ENCODE data around the gene FBXO9.
"Not testable (repeated sequence)": the region's sequence is repeated elsewhere in the genome, so short reads cannot be mapped to it uniquely, and the experiment has no call there.

Gene FBXO9

DNA sequence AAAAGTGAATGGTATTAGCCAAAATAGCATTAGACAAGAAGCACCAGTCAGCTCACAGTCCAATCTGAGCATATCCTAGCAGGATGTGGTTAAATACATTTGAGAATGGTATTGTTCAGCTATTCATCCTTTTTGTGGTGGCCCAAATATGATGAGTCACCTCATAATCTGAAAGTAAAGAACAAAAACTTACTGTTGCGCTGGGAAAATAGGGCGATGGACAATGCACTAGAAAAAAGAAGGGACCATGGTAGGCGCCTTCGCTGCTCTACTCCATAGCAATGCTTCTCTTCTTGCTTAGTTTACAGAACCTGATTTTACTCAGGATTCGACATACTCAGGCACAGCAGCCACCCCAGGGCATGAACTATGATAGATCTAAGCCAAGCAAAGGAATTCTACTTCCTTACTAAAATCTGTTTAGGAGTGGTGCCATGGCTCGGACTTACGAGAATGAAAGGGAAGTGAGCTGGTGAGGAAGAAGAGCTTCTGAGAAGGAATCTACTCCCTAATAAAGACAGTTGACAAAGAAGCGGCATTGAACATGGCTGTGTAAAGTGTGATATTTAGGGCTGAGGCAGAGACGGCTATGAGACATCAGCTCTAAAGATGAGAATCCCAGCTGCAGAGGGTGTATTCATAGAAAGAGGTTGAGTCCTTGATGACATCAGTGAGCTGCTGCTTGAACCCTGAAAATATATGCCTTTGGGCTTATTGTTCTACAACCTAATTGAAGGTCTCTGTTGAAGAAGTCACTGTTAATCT lies 16.6 kb upstream of the FBXO9 start:
- DNase-seq (ENCODE audit: low spot score), result no peak

DNA sequence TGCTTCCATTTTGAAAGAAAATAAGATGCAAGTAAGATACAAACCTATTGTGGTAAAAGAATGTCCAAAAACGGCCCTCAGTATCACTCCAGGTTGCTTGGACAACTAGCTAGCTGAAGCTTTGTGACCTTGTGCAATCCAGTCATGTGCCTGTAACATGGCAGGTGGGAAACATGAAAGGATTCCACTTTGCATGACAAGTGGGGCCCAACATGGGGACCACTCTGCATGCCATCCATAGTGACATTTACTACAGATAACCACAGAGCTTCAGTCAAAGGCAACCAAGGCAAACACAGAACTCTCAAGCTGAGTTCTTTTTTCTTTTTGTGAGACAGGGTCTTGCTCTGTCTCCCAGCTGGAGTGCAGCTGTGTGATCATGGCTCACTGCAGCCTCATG lies 15.8 kb upstream of the FBXO9 start:
- no peak for DNase-seq (ENCODE audit: low spot score)

DNA sequence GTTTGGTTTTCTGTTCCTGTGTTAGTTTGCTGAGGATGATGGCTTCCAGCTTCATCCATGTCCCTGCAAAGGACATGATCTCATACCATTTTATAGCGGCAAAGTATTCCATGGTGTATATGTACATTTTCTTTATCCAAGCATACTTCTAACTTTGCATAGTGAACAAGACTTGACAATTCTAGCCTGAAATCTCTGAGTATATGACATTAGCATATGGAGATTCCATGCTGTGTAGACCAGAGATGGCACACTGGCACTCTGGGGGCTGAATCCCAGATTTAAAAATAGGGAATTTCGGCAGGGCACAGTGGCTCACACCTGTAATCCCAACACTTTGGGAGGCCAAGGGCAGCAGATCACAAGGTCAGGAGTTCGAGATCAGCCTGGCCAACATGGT lies 13.1 kb upstream of the FBXO9 start:
- not testable (repeated sequence) for DNase-seq (ENCODE audit: low spot score)

DNA sequence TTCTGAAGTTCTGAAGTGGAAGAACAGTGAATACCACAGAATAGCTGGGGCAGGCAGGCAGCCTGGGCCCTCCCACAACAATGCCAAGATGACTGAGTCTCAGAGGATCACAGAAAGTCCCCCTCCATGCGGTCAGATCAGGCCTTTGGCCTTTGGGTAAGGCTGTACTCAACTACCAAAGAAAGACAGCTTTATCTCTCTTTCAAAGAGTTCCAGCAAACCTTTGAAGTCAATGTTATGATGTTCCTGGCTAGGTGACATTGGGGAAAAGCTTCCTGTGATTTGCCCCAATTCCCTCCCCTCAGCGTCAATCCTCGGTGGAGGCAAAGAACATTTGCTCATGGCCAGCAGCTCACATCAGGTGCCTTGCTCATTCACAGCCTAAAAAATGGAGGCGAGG lies 10.7 kb upstream of the FBXO9 start:
- DNase-seq (ENCODE audit: low spot score), result no peak

DNA sequence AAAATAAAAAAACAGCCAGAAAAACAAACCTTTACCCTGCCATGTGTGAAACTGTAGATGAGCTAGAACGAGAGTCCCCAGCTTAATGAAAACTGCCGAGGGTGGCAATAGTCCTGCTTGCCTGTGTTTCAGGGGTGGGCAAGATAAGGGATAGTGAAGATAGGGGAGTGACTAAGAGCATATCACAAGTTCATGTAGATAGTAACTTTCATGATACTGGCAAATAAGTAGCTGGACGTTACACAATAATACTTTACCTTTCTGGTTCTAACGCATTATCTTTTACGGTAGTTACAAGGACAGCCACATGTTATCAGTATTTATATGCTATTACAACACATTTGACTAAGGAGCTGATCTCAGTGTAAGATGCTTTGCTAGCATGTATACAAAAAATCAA lies 9.3 kb upstream of the FBXO9 start:
- no peak for DNase-seq (ENCODE audit: low spot score)

DNA sequence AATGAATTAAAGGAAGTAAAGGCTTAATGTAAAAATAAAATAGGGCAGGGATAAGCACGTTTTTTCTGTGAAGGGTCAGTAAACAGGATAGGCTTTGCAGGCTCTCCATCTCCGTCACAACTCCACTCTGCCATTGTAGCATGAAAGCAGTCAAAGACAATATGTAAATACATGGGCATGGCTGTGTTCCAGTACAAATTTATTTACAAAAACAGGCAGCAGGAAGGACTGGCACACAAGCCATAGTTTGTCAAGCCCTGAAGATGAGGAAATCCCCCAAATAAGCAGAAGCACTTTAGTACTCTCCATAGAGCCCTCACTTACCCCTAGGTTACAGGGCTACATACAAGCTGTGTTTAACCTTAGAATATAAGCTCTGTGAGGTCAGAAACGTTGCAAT lies 8.9 kb upstream of the FBXO9 start:
- DNase-seq (ENCODE audit: low spot score), result no peak

DNA sequence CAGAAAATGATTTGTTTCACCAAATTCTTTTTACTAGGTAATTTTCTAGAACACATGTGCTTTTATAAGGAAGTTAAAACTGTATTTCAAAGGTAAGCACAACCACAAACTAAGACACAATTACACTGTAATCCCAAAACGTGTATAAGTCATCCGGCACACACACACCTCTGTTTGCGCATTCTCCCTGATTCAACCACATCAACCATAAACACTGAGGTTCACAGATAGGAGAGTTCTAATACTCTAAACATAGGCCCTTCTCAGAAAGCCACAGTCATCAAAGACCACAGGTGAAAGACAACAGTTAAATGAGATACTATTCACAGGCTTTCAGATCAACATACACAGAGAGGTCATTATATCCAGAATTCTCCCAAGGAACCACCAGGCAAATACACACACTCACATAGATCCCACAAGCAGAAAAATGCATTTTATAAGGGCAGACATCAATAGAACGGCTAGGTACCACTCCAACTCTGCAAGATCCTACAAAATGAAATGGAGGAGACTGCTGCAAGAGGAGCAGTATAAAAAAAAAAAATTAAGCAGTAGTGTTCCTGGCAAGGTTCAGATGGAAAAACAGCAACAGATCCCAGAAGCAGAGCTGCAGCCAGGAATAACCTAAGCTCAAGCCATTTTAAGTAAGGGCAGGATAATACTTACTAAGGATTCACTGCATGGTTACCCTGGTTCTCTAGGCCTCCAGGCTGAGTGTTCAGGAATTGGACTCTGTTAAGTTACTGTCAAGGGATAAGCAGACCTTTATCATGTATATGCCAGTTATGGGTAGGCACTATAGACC lies 6.6 kb upstream of the FBXO9 start:
- DNase-seq (ENCODE audit: low spot score), result no peak

DNA sequence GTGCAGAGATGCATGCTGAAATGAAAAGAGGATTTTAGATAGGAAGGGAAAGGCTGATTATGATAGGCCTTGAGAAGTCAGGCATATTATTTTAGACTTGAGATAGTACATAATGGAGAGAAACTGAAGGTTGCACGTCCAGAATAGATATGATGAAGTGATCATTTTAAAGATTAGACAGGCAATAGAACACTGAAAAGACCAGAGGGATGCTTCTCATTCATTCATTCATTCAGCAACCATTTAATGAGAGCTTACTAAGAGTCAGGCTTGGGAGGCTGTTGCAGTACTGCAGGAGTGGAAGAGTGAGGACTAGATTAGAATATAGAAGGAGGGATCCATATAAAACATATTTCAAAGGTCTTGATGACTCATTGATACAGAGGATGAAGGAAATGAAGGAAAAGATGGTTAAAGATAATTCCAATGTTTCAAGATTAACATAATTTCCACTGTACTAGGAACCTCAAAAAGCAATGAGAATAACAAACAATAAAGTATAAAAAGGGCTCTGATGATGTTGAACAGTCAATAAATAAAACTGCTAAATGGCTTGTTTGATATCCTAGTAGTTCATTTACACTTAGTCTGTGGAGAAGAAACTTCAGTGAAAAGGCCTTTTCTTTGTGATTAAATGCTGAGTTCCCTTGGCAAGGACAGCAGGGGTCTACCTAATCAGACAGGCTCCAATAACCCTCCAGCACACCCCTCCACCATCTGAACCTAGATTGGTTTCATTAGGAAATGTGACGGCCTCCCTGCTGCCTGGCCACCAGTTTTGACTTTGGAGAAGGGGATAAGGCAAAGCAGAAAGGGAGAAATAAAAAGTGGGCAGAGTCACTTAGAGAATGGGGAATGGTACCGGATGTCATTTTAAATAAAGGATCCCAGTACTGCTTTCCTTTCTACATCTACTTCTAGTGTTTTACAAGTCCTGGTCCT lies 5.3 kb upstream of the FBXO9 start:
- DNase-seq (ENCODE audit: low spot score), result no peak

DNA sequence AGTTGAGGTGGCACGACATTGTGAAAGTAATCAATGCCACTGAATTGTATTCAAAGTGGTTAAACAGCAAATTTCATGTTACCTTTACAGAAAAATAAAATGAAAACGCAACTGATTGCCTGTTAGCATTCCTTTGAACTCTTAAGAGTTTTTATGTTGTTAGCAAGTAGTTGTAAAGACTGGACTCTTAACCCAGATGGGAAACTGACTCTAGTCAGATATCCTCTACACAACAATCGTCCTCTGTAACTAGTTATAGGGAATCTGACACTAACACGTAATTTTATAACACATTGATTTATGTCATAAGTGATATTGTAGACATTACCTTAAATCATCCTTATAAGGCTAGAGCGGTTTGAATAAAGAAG lies 3.0 kb upstream of the FBXO9 start:
- no peak for DNase-seq (ENCODE audit: low spot score)

DNA sequence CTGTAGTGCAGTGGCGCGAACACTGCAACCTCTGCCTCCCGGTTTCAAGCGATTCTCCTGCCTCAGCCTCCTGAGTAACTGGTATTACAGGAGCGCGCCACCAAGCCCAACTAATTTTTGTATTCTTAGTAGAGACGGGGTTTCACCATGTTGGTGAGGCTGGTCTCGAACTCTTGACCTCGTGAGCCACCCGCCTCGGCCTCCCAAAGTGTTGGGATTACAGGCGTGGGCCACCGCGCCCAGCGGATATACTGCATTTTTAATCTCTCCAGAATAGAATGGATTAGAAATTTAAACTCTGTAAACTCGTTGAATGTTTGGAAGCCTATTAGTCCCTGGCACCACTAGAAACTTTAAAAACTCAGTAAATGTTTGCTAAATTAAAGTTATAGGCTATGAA lies 949 bp upstream of the FBXO9 start:
- not testable (repeated sequence) for DNase-seq (ENCODE audit: low spot score)

DNA sequence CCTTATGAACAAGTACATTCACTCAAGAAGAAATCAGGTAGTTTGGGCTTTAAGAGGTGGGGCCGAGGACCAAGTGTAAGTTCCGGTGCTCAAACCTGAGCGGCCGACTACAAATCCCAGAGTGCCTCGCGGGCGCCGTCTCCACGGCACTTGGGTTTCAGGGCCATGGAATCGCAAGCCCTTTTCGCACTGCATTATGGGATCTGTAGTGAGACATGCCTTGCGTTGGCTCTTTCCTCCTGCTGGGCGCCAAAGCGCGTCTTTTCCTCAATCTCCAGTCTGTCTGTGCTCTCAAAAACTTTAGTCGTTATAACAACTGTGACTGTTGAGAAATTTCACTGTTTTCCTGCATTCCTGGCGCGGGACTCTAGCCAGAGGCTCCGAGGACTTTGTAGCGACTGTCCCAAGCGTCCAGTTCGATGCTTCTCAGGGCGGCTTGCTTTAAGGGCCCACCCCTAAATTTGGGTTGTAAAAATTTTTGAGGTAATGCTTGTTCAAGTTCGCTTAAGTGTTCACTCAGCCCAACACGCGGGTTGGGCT lies 408 bp upstream of the FBXO9 start:
- DNase-seq (ENCODE audit: low spot score), result peak; percentile 99

DNA sequence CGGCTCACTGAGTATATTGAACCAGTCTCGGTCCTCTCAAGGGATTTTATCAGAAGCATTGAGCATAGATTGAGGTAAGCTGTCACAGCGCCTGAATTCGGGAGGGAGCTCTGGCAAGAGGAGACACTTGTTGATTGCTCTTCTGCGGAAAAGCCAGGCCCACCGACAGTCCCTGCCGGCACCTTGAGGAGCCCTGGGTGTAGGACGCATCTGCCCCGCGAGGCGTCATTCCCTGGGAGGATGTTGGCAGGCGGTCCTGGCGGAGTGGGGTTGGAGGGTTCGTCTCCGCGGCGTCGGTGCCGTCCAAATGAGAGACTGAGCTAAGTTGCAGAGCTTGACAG lies 843 bp downstream of the FBXO9 start:
- DNase-seq (ENCODE audit: low spot score), result no peak

DNA sequence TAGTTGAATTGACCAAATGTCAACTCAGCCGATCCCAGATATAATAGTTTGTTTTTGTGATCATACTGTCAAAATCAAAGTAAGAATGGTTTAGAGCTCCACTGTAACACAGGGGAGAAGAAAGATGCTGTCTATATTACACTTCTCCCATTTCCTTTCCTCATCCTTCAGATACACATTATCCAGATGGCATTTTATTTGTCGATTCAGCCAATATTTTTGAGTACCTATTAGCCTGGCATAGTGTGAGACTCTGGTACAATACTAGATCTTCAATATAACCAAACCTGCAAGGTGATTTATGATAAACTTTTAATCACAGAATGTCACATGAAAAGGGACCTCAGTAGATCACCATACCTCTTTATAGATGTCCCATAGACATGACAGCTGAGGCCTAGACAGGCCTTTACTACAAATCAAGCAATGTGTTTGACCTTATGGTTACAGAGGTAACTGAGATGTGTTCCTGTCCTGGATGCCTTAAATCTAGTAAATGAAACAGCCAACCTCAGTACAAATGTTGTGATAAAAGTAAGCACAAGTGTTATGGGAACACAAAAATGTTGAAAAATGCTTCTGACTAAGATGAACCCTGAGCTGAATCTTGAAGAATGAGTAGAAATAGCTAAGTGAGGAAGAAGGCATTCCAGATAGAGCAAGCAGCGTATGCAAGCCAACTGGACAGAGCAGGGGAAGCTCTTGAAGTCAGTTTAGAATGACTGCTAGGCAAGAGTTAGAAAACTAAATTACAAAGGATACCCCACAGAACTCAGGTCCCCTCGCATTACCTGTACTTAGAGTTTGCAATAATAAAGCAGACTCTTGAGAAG lies 1.9 kb downstream of the FBXO9 start:
- DNase-seq (ENCODE audit: low spot score), result no peak

DNA sequence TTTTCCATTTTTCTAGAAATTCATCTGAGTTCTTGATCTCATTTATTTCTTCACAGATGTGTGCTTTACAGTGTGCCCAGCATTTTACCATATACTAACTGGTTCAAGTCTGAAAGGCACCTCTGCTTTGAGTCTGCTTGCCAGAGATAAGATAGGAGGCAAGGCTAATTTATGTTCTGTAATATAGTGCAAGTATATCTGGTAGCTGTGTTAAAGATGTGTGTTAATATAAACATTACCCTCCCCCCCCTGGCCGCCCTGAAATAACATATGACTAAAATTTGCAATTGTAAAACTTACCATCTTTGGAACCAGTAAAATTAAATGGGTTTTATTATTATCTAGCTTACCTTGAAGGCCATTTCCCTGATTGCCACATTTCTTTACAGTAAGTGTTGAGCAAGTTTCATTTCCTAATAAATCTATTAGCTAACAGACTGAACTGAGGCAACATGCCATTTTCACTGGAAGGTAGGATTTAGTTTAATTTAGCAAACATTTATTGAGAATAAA lies 2.7 kb downstream of the FBXO9 start:
- no peak for DNase-seq (ENCODE audit: low spot score)

DNA sequence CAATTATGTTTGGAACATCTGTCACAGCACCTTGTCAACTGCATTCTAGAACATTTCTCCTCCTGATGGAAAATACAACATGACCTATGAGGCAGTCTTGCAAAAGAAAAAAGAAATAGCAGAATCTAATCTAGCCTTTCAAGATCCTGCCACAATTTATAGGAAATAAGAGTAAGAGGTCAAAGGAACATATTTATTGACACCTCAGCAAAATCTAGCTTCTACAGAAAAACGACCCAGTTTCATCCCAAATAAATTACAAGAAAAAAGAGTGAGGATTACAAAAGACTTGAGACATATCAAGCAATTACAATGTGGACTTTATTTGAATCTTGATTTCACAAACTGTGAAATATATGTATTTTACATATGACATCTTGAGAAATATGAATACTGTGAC lies 4.2 kb downstream of the FBXO9 start:
- no peak for DNase-seq (ENCODE audit: low spot score)

DNA sequence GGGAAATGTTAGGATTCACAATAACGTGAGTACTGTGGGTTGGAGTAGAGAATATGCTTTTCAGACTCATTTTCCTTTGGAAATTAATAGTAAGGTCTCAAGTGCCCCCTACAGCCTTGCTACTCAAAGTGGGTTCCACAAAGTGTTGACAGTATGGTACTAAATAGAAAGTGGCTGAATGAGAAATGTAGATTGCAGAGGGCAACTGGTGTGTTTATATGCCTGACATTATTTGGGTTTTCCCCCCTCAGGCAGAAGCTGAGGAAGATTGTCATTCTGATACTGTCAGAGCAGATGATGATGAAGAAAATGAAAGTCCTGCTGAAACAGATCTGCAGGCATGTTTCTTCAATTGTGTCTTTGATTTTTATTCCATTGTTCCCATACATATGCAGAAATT lies 5.6 kb downstream of the FBXO9 start:
- DNase-seq (ENCODE audit: low spot score), result no peak

DNA sequence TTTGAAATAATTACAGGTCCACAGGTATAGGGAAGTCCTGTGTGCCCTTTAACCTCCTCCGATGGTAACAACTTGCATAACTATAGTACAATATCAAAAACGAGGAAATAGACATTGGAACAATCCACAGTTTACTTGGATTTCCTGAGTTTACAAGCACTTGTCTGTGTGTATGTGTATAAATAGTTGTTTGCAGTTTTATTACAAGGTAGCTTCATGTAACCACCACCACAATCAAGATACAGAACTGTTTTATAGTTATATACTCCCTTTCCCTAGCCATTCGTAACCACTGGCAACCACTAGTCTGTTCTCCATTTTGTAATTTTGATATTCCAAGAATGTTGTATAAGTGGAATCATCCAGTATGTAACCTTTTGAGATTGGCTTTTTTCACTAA lies 9.1 kb downstream of the FBXO9 start:
- no peak for DNase-seq (ENCODE audit: low spot score)

DNA sequence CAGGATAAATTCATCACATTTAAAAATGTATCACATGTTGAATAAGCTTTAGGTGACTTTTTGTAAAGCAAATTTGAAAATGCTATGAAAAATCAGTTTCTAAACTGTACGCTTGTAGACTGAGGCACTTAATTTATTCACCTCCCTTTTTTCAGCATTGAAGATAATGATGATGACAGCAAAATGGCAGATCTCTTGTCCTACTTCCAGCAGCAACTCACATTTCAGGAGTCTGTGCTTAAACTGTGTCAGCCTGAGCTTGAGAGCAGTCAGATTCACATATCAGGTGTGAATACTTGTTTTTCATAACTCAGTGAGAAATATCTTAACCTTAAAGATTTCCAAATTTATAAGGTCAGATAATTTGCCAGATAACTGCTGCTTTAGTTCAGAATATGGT lies 15.6 kb downstream of the FBXO9 start:
- DNase-seq (ENCODE audit: low spot score), result no peak

DNA sequence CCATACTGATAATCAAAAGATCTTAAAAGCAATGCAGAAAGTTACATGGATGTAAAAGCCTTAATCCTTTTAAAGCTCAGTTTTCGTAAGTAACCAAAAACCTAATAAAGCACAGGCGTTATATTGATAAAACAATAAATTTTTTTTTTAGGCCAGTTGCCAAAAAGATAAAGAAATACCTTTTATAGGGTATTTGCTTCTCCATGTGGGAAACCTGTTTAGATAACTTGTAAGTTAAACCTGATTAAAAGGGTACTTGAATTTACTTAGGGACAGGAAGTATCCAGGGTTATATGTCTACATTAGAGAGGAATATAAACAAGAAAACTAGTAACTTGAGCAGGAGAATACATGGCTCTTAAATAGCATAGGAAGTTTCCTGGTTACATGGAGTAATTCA lies 21.1 kb downstream of the FBXO9 start:
- no peak for DNase-seq (ENCODE audit: low spot score)

DNA sequence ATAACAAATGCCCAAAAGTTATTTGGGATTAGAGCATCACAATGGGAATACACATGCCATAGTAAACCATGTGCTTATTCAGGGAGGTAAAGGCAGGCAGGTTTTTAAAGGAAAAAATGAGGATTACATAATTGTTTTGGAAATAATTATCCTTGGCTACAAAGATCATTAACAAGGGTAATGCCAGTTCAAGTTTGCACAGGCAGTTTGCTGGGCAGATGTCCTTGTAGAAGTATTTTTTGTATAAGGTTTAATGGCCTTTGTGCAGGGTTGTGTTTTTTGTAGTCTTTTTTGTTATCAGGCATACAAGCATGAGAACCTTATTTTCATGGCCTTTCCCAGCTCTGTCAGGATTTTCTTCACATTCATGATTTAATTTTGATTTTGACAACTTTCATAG lies 24.7 kb downstream of the FBXO9 start:
- DNase-seq (ENCODE audit: low spot score), result no peak

DNA sequence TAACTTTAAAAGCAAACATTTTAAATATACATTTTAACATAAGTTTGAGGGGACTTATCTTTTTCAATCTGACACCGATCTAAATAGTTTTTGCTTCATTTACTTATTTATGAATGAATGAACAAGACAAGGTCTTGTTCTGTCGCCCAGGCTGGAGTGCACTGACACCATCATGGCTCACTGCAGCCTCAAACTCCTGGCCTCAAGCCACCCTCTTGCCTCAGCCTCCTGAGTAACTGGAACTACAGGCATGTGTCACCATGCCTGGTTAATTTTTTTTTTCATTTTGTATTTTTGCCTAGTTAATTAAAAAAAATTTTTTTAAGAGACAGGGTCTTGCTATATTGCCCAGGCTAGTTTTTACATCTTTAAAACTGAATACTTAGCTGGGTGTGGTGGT lies 25.4 kb downstream of the FBXO9 start:
- DNase-seq (ENCODE audit: low spot score), result no peak
